Karpas-422 (cell line): ENCODE data around the gene LMO7. TPM values are rescaled to one million over a fixed set of nuclear protein-coding genes. Genes with fewer than 3 reads are reported as not detected.
"Not testable (repeated sequence)": the region's sequence is repeated elsewhere in the genome, so short reads cannot be mapped to it uniquely, and the experiment has no call there.

Experiments used
- DNase-seq: peaks from one replicate; pipeline ENCODE4 v3.0.0-alpha.2; 2015
- H2AFZ ChIP-seq: fragments of 200-600 bp; sonication (generic); 2 replicates; pipeline ENCODE4 v1.6.1; 2014; ENCODE audit warnings: antibody characterized with exemption, low read length, mixed read lengths
- H3K27ac ChIP-seq: fragments of 200-600 bp; sonication (generic); 2 replicates; pipeline ENCODE4 v1.5.1; 2014; ENCODE audit warnings: mild to moderate bottlenecking, low read length, moderate library complexity
- H3K27me3 ChIP-seq: fragments of 200-600 bp; sonication (generic); 2 replicates; pipeline ENCODE4 v1.6.1; 2014; ENCODE audit warnings: low read length, mixed read lengths
- H3K36me3 ChIP-seq: fragments of 200-600 bp; sonication (generic); 2 replicates; pipeline ENCODE4 v1.6.1; 2014; ENCODE audit warnings: low read length, mixed read lengths; ENCODE audit not compliant: insufficient read depth
- H3K4me1 ChIP-seq: fragments of 200-600 bp; sonication (generic); 2 replicates; pipeline ENCODE4 v1.6.1; 2014; ENCODE audit warnings: mild to moderate bottlenecking, low read length, mixed read lengths
- H3K4me2 ChIP-seq: fragments of 200-600 bp; sonication (generic); 2 replicates; pipeline ENCODE4 v1.6.1; 2014; ENCODE audit warnings: low read length, low read depth, mild to moderate bottlenecking; ENCODE audit not compliant: poor library complexity, severe bottlenecking
- H3K4me3 ChIP-seq: fragments of 200-600 bp; sonication (generic); 2 replicates; pipeline ENCODE4 v1.5.1; 2014; ENCODE audit warnings: mild to moderate bottlenecking, antibody characterized with exemption, low read length, mixed read lengths
- H3K79me2 ChIP-seq: fragments of 200-600 bp; sonication (generic); 2 replicates; pipeline ENCODE4 v1.6.1; 2014; ENCODE audit warnings: mild to moderate bottlenecking, low read length, mixed read lengths
- H3K9ac ChIP-seq: fragments of 200-600 bp; sonication (generic); 2 replicates; pipeline ENCODE4 v1.6.0; 2014; ENCODE audit warnings: low read length
- H3K9me2 ChIP-seq: fragments of 200-600 bp; sonication (generic), shearing (Covaris generic); replicated peaks from 2 replicates; pipeline ENCODE4 v1.6.0; 2014; ENCODE audit warnings: mild to moderate bottlenecking, low read length, moderate library complexity; ENCODE audit not compliant: insufficient read depth
- H3K9me3 ChIP-seq: fragments of 300-700, 200-600 bp; sonication (generic); 2 replicates; pipeline ENCODE4 v1.6.1; 2014; ENCODE audit warnings: low read length, mixed read lengths
- H4K20me1 ChIP-seq: fragments of 200-600 bp; sonication (generic); 2 replicates; pipeline ENCODE4 v1.6.1; 2014; ENCODE audit warnings: mild to moderate bottlenecking, antibody characterized with exemption, low read length, low read depth; ENCODE audit not compliant: insufficient read depth
- total RNA-seq: library from RNA; depleted of rRNA; stranded (reverse); fragments of >200 nt; shearing (Covaris generic); gene quantifications from 2 replicates; pipeline ENCODE4 v1.2.3, GENCODE V29; 2014; ENCODE audit warnings: low replicate concordance

The LMO7 gene
- total RNA-seq, 1 experiment from 2014 or later: 40.0 TPM

DNA sequence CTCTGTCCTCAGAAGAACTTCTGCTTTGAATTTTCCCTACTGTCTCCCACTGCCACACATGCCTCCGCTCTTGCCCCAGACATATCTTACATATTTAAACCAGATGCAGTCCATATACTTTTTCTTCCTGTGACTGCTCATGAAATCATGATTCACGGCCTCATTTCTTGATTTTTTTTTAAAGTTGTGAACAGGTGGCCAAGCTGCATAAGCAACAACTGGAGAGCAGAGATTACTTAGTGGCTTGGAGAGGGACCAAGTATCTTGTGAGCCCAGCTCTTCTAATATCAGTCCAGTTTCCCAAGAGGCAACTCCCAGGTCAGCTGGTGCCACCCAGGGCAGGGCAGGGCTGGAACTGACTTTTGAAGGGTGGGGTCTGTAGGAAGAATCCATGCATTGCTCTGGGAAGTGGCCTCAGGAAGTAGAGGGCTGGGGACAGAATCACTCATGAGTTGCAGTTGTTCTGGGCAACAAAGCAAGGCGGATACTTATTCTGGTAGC, 152.4 kb downstream of the LMO7 start:
- Histone ChIP-seq H3K4me1 (no peaks in the 10 kb centered on the region), H3K27me3 (no peaks in the 10 kb centered on the region), H3K4me3 (no peak overlapping the region), H3K4me2 (no peak overlapping the region), H2AFZ (no peak overlapping the region), H3K9ac (no peak overlapping the region), H3K9me3 (no peaks in the 10 kb centered on the region), H3K27ac (no peak overlapping the region), H3K79me2 (no peaks in the 10 kb centered on the region), H4K20me1 (no peaks in the 10 kb centered on the region), H3K36me3 (no peaks in the 10 kb centered on the region), H3K9me2 (no peaks in the 10 kb centered on the region)
- DNase-seq: no peak

DNA sequence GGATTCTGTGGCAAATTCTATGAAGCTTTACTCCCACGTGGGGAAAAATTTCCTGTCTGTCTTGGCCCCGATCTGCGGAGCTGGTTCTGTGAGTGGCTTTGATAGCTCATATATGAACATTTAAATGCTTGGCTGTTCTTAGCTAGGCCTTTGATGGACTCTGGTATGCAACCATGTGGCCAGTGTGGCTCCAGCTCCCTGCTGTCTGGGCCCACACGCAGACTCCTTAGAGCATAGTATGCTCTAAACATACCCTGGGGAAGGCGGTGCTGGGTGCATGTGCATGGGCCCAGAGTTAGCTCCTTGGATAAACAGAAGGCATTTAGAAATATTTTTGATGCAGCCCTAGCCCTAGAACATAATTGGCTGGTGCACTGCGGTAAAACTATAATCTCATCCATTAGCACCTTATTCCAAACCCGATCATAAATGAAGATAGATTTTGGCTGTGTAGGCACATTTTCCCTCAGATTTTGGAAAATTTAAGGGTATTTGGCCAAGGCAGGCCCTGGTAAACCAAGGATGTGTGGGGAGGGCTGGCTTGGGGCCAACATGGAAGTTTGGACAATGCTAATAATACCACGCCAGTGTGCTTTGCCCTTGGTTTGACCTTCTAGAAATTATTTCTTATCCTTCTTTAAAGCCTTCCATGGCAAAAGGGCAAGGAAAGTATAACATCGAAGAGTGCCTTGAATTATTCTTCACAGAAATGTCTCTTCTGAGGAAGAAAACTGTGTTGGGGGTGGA, 153.5 kb downstream of the LMO7 start:
- no peak for DNase-seq
- H3K9me2 ChIP-seq: no peaks in the 10 kb centered on the region
- H3K9me3 ChIP-seq: no peaks in the 10 kb centered on the region
- no peak overlapping the region for H3K4me2 ChIP-seq
- H3K27me3 ChIP-seq: no peaks in the 10 kb centered on the region
- H3K4me1 ChIP-seq: no peaks in the 10 kb centered on the region
- H2AFZ ChIP-seq: no peak overlapping the region
- no peak overlapping the region for H3K4me3 ChIP-seq
- H3K36me3 ChIP-seq: no peaks in the 10 kb centered on the region
- no peak overlapping the region for H3K9ac ChIP-seq
- no peaks in the 10 kb centered on the region for H4K20me1 ChIP-seq
- H3K27ac ChIP-seq: no peak overlapping the region
- no peaks in the 10 kb centered on the region for H3K79me2 ChIP-seq

DNA sequence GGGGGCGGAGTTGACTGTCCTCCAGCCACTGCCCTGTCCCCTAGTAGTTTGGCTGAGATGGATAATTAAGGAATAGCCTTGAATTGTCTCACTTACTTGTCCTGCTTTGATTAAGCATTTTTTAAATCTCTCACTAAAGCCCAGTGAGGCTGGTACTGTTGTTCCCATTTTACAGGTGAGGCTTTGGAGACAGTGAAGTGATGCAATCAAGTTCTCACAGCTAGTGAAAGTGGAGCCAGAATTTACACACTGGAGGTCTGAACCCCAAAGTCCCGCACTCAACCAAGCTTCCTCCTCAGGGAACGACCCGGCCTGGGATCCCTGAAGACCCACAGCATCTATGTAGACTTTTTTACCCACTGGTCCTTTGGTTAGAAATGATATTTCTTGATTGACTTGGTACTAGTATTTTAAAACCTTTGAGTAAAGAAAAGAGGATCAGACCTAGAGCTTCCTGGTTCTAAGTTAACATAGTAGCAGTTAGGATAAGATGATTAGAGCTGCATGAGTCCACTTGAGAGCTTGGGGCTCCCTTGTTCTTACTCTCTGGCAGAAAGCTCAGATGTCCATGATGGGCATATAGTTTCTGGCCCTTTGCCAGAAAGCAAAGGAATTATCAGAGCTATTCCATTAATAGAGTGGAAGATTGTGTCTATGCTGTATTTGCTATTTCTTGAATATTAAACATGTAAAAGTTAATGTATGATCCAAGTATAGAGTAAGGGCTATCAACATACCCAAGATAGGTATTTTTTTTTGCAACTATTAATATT, 154.3 kb downstream of the LMO7 start:
- Histone ChIP-seq H3K36me3 (no peaks in the 10 kb centered on the region), H3K4me2 (no peak overlapping the region), H3K9me2 (no peaks in the 10 kb centered on the region), H4K20me1 (no peaks in the 10 kb centered on the region), H3K4me1 (no peaks in the 10 kb centered on the region), H3K27me3 (no peaks in the 10 kb centered on the region), H3K9me3 (no peaks in the 10 kb centered on the region), H2AFZ (no peak overlapping the region), H3K4me3 (no peak overlapping the region), H3K9ac (no peak overlapping the region), H3K79me2 (no peaks in the 10 kb centered on the region), H3K27ac (no peak overlapping the region)
- no peak for DNase-seq

DNA sequence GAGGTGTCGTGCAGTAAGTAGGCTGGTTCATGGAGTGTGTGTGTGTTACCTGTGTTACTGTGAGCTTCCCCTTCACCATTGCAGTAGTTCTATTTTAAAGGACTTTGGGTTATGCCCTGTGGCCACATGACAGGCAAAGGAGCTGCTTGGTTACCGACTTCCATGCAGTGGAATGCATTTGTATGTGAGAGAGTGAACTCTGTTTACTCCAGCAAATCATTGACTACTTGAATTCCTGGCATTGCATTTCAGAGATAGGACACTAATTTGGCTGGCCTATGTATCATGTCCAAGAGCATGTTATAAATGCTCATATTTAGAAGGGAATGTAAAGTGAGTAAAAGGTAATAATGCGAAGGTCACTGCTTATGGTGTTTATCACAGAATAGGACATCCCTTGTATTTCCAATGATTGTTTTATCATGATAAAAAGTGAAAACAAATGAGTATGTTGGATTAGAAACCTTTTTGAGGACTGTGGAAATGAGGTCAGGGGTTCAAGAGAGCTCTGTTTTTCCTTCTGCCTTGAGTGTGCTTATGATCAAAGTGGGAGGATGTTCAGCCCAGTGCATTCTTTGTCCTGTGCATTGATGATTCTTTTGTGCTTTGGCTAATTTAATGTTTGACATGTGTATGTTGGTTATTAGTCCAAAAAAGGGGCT, 156.5 kb downstream of the LMO7 start:
- Histone ChIP-seq H2AFZ (no peak overlapping the region), H4K20me1 (no peaks in the 10 kb centered on the region), H3K79me2 (no peaks in the 10 kb centered on the region), H3K4me2 (no peak overlapping the region), H3K27ac (no peak overlapping the region), H3K9me3 (no peaks in the 10 kb centered on the region), H3K36me3 (no peaks in the 10 kb centered on the region), H3K27me3 (no peaks in the 10 kb centered on the region), H3K9me2 (no peaks in the 10 kb centered on the region), H3K4me3 (no peak overlapping the region), H3K9ac (no peak overlapping the region), H3K4me1 (no peaks in the 10 kb centered on the region)
- DNase-seq: no peak

DNA sequence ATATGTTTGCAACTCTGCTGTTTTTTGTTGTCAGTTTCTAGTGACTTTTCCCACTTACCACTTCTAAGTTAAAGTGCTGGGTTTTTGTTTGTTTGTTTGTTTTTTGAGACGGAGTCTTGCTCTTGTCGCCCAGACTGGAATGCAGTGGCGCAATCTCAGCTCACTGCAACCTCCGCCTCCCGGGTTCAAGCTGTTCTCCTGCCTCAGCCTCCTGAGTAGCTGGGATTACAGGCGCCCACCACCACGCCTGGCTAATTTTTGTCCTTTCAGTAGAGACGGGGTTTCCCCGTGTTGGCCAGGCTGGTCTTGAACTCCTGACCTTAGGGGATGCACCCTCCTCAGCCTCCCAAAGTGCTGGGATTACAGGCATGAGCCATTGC, 157.0 kb downstream of the LMO7 start:
- not testable (repeated sequence) for DNase-seq, H3K4me1 ChIP-seq, H3K9me3 ChIP-seq, H3K4me3 ChIP-seq, H2AFZ ChIP-seq, H3K9ac ChIP-seq, H3K79me2 ChIP-seq, H3K36me3 ChIP-seq, H3K27me3 ChIP-seq, H3K27ac ChIP-seq, H4K20me1 ChIP-seq, H3K4me2 ChIP-seq, H3K9me2 ChIP-seq

DNA sequence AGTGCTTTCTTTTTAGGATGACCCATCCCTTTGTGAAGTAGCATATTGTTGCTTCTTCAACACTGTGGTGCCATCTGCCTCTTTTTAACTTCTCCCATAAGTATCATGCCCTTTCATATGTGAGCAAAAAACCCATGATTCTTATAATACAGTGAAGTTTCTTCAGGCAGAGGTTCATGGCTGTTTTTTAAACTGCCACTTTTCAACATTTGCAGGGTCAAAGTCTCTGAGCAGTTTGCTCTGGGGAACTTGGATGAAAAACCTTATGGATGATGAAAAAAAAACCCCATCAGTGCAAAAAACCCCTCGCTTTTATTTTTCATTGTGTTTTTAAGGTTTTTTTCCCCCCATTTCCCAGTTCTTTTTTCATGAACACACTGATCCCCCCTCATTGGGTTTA, 158.5 kb downstream of the LMO7 start:
- no peak for DNase-seq
- Histone ChIP-seq H3K36me3 (no peaks in the 10 kb centered on the region), H3K27me3 (no peaks in the 10 kb centered on the region), H3K9me3 (no peaks in the 10 kb centered on the region), H3K4me1 (no peaks in the 10 kb centered on the region), H3K4me3 (no peak overlapping the region), H3K9ac (no peak overlapping the region), H3K27ac (no peak overlapping the region), H2AFZ (no peak overlapping the region), H4K20me1 (no peaks in the 10 kb centered on the region), H3K79me2 (no peaks in the 10 kb centered on the region), H3K9me2 (no peaks in the 10 kb centered on the region), H3K4me2 (no peak overlapping the region)

DNA sequence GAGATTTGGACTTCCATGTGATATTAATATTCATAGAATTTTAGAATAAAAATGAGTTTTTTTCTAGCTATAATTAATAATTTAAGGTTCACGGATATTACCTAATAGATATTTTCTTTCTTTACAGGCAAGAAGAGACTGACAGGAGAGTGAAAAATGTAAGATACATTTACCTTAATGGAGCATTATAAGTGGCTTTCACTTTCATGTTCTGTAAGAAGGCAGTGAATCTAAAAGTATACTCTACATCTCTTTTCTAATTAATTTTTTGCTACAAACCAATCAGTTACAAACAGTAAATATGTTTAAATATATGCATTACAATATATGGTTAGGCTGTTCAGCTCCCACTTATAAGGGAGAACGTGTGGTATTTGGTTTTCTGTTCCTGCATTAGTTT, 159.1 kb downstream of the LMO7 start:
- Histone ChIP-seq H3K4me2 (no peak overlapping the region), H3K9me2 (no peaks in the 10 kb centered on the region), H3K27me3 (no peaks in the 10 kb centered on the region), H3K27ac (no peak overlapping the region), H3K4me1 (no peaks in the 10 kb centered on the region), H3K9ac (no peak overlapping the region), H2AFZ (no peak overlapping the region), H3K9me3 (no peaks in the 10 kb centered on the region), H3K79me2 (no peaks in the 10 kb centered on the region), H4K20me1 (no peaks in the 10 kb centered on the region), H3K4me3 (no peak overlapping the region), H3K36me3 (no peaks in the 10 kb centered on the region)
- no peak for DNase-seq

DNA sequence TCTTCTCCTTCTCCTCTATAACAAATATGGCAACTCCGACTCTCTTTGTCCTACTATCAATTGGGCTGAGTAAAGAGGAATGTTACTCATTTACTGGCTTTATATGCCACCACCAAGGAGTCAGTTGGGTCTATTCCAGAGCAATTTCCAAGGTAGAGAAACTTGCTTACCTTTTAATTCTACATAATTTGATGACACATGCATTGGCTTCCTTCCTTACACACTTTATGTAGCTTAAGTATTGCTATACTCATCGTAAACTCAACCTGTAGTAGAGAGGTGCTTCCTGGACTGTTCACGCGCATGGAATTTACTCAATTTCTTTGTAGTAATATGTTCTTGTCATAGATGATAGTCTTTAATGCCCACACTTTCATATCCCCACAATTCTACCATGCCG, 160.7 kb downstream of the LMO7 start:
- Histone ChIP-seq H3K9me2 (no peaks in the 10 kb centered on the region), H3K36me3 (no peaks in the 10 kb centered on the region), H3K27ac (no peak overlapping the region), H3K4me2 (no peak overlapping the region), H3K9me3 (no peaks in the 10 kb centered on the region), H3K9ac (no peak overlapping the region), H2AFZ (no peak overlapping the region), H3K27me3 (no peaks in the 10 kb centered on the region), H4K20me1 (no peaks in the 10 kb centered on the region), H3K79me2 (no peaks in the 10 kb centered on the region), H3K4me3 (no peak overlapping the region), H3K4me1 (no peaks in the 10 kb centered on the region)
- no peak for DNase-seq
